Esophagus muscularis mucosa (tissue), 3 donors: ENCODE data around the gene NRXN2.

Source experiments
- CTCF ChIP-seq, 3 experiments: fragments of 200-600 bp in 2 of 3; fragments of 450-650 bp in 1 of 3; sonication (generic) in 2 of 3; IDR thresholded peaks; one replicate each; pipeline ENCODE4 v1.5.1; 2017 to 2019; ENCODE audit warnings: antibody characterized with exemption in 3 of 3, mild to moderate bottlenecking in 2 of 3, moderate library complexity in 1 of 3
- POLR2AphosphoS5 ChIP-seq, 2 donors: sonication (generic); formaldehyde crosslinking; IDR thresholded peaks; one replicate each; pipeline ENCODE4 v1.6.1; 2017; ENCODE audit warnings: antibody characterized with exemption in 2 of 2

- TF ChIP-seq CTCF (IDR thresholded peaks at IDR 0.05) = no peak
- TF ChIP-seq POLR2AphosphoS5 (IDR thresholded peaks at IDR 0.05) = no peak
Observed at GRCh38 chr11:64558065-64558745, 164.8 kb downstream of the NRXN2 start.
